Activated CD8-positive, alpha-beta memory T cell treated with anti-CD3 and anti-CD28 coated beads for 48 hours (primary cell): Measurements from ENCODE around the gene WNT3.
A peak's percentile ranks its signal among the peaks of the same experiment; 100 is the strongest.
"Not testable (repeated sequence)": the region's sequence is repeated elsewhere in the genome, so short reads cannot be mapped to it uniquely, and the experiment has no call there.

ENCODE experiments used
- DNase-seq, 3 experiments: peaks; one replicate each; pipeline ENCODE4 v3.0.0-alpha.2; 2020; ENCODE audit warnings: low read depth in 2 of 3, low spot score in 2 of 3

Gene WNT3, protein sequence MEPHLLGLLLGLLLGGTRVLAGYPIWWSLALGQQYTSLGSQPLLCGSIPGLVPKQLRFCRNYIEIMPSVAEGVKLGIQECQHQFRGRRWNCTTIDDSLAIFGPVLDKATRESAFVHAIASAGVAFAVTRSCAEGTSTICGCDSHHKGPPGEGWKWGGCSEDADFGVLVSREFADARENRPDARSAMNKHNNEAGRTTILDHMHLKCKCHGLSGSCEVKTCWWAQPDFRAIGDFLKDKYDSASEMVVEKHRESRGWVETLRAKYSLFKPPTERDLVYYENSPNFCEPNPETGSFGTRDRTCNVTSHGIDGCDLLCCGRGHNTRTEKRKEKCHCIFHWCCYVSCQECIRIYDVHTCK

GRCh38 chr17:46818316-46818928 is at the start of gene WNT3:
TSS of gene WNT3 (minus strand) at chr17:46818692. CDS start at chr17:46818597, 95 bp downstream.
- DNase-seq = peak in 1 of 3 experiments; percentile 30

GRCh38 chr17:46866747-46867146 is 48.3 kb upstream of the WNT3 start:
- DNase-seq = no peak

- no peak for DNase-seq
Measured at GRCh38 chr17:46866325-46866724, 47.8 kb upstream of the WNT3 start.

DNA sequence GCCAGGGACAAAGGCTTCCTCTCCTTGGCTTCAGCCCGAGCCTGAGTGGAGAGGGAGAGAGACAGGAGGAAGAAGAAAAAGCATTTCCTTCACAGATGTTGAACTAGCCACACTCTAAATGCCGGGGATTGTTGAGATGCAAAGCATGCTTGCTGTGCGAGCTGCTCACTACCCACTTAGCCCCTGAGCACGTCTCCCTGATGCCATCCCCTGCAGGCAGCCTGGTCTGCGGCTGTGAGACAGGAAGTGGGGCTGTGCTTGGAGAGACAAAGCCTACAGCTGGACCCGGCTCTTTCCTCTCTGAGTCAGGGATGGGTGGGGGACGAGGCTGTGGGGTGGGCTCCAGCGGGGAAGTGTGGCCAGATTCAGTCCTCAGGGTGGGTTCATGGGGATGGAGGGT is 46.6 kb upstream of the WNT3 start:
- no peak for DNase-seq

- no peak for DNase-seq
Measured at GRCh38 chr17:46863383-46864121, 45.1 kb upstream of the WNT3 start.

GRCh38 chr17:46862949-46863348 is 44.5 kb upstream of the WNT3 start:
- no peak for DNase-seq

- DNase-seq = no peak
Measured at GRCh38 chr17:46859996-46860395, 41.5 kb upstream of the WNT3 start.

GRCh38 chr17:46857600-46857999 is 39.1 kb upstream of the WNT3 start:
- no peak for DNase-seq

GRCh38 chr17:46854948-46855347 is 36.5 kb upstream of the WNT3 start:
- DNase-seq = no peak

- no peak for DNase-seq
Measured at GRCh38 chr17:46854515-46854914, 36.0 kb upstream of the WNT3 start.

- no peak for DNase-seq
Measured at GRCh38 chr17:46853896-46854444, 35.5 kb upstream of the WNT3 start.

DNA sequence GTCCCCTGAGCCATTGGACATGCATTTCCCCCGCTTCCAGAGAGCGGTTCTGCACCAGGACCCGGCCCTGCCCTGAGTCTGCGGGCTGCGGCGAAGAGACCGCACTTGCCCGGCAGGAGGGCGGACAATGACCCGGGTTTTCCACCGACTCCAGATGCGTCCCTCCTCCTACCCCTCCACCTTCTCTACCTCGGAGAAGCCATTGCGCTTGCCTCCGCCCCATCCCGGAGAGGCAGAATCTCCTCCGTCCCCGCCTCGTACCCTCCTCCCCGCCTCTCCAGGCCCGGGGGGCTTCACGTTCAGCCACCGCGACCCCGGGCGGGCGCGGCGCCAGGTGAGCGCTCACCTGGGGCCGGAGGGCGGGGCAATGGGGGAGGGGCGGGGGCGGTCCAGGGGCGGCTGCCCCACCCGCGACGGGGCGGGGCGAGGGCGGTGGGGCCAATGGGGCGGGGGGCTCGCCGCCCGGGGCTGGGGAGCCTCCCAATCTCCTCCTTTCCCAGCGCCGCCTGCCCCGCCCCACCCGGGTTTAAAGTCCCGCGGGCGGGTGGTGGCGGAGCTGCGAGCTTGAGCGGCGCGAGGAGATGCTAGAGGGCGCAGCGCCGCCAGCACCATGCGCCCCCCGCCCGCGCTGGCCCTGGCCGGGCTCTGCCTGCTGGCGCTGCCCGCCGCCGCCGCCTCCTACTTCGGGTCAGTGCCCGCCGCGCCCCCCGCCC is 32.7 kb upstream of the WNT3 start, which contains the start of gene WNT9B:
Gene WNT9B (plus strand): TSS at position 555 of the 713 bp plus-strand sequence. CDS start 56 bp downstream, at position 611.
- DNase-seq = no peak

DNA sequence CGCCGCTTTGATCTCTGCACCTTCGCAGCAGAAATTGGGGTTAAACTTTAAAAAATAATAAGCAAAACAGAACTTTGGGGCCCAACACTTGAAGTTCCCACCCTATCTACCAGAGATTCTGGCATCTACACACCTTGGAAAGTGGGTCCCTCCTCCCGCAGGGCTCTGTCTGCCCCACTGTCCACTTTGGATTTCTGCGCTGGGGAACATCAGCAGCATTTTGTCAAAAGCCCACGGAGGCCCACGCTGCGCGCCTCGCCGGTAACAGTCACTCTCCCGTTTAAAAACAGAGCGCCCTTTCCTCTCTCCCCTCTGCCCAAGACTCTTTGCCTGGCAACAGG is 32.2 kb upstream of the WNT3 start:
- no peak for DNase-seq

GRCh38 chr17:46848534-46848933 is 30.0 kb upstream of the WNT3 start:
- DNase-seq = no peak

- DNase-seq = no peak
Measured at GRCh38 chr17:46847204-46848191, 29.0 kb upstream of the WNT3 start.

- DNase-seq = no peak
Measured at GRCh38 chr17:46842835-46843234, 24.3 kb upstream of the WNT3 start.

GRCh38 chr17:46841561-46842379 is 23.3 kb upstream of the WNT3 start:
- DNase-seq = no peak

- DNase-seq = not testable (repeated sequence)
Measured at GRCh38 chr17:46840596-46840995, 22.1 kb upstream of the WNT3 start.

- no peak for DNase-seq
Measured at GRCh38 chr17:46839211-46839610, 20.7 kb upstream of the WNT3 start.
